Smooth muscle cell (in vitro differentiated cells): Measurements from ENCODE around the gene CA10. TPM values are rescaled to one million over a fixed set of nuclear protein-coding genes. Genes with fewer than 3 reads are reported as not detected.

ENCODE experiments used
- DNase-seq: peaks from one replicate; lab custom pipeline; 2025; ENCODE audit not compliant: unreplicated experiment; lab: John Stamatoyannopoulos, UW
- H2AFZ ChIP-seq: fragments of 200-600 bp; sonication (generic); 2 replicates; pipeline ENCODE4 v1.6.0; 2016; ENCODE audit warnings: antibody characterized with exemption, low read depth, mild to moderate bottlenecking
- H3F3A ChIP-seq: fragments of 200-600 bp; sonication (generic); 2 replicates; pipeline ENCODE4 v1.6.0; 2017; ENCODE audit warnings: antibody characterized with exemption, low read depth
- H3K27ac ChIP-seq: fragments of 200-600 bp; sonication (generic); 2 replicates; pipeline ENCODE4 v1.5.1; 2016; ENCODE audit warnings: low read depth, mild to moderate bottlenecking
- H3K27me3 ChIP-seq: fragments of 200-600 bp; sonication (generic); 2 replicates; pipeline ENCODE4 v1.6.1; 2016; ENCODE audit warnings: low read depth, mild to moderate bottlenecking
- H3K36me3 ChIP-seq: fragments of 200-600 bp; sonication (generic); 2 replicates; pipeline ENCODE4 v1.5.1; 2016; ENCODE audit warnings: low read depth
- H3K4me1 ChIP-seq: fragments of 200-600 bp; sonication (generic); 2 replicates; pipeline ENCODE4 v1.5.1; 2016; ENCODE audit warnings: low read depth
- H3K4me2 ChIP-seq: fragments of 200-600 bp; sonication (generic); 2 replicates; pipeline ENCODE4 v1.6.0; 2016; ENCODE audit warnings: mild to moderate bottlenecking
- H3K4me3 ChIP-seq: fragments of 200-600 bp; sonication (generic); 2 replicates; pipeline ENCODE4 v1.5.1; 2016; ENCODE audit warnings: mild to moderate bottlenecking
- H3K79me2 ChIP-seq: fragments of 200-600 bp; sonication (generic); 2 replicates; pipeline ENCODE4 v1.6.0; 2016; ENCODE audit warnings: low read depth, mild to moderate bottlenecking
- H3K9ac ChIP-seq: fragments of 200-600 bp; sonication (generic); 2 replicates; pipeline ENCODE4 v1.6.0; 2016; ENCODE audit warnings: low read depth
- H3K9me3 ChIP-seq: fragments of 200-600 bp; sonication (generic); replicated peaks from 2 replicates; pipeline ENCODE4 v1.5.1; 2016; ENCODE audit warnings: low read depth
- H4K20me1 ChIP-seq: fragments of 200-600 bp; sonication (generic); 2 replicates; pipeline ENCODE4 v1.6.0; 2016; ENCODE audit warnings: low read depth
- WGBS: methylation state at CpG from one replicate; pipeline ENCODE4 v1.1.7; 2016; ENCODE audit warnings: low lambda C conversion rate; 5-methylcytosine and 5-hydroxymethylcytosine counted together
- polyA plus RNA-seq: library from polyadenylated mRNA; unstranded; fragments of >200 nt; fragmentation: Nextera tagmentation; extraction: Ambion mirVana; gene quantifications from 2 replicates; pipeline ENCODE4 v1.2.1, GENCODE V29; 2016
- total RNA-seq: library from RNA; depleted of rRNA; stranded (reverse); fragments of >200 nt; gene quantifications from 2 replicates; pipeline ENCODE4 v1.2.3, GENCODE V29; 2014
- TF ChIP-seq, protein P1 (sequence below): fragments of 200-600 bp; sonication (generic); IDR thresholded peaks from 2 replicates; pipeline ENCODE4 v1.5.1; 2017; ENCODE audit warnings: borderline replicate concordance, mild to moderate bottlenecking, antibody characterized with exemption; ENCODE audit not compliant: insufficient read depth, poor library complexity, severe bottlenecking

The CA10 gene
- total and polyA plus RNA-seq, 2 experiments from 2014 or later, result 0.54 TPM; not detected in 1

DNA sequence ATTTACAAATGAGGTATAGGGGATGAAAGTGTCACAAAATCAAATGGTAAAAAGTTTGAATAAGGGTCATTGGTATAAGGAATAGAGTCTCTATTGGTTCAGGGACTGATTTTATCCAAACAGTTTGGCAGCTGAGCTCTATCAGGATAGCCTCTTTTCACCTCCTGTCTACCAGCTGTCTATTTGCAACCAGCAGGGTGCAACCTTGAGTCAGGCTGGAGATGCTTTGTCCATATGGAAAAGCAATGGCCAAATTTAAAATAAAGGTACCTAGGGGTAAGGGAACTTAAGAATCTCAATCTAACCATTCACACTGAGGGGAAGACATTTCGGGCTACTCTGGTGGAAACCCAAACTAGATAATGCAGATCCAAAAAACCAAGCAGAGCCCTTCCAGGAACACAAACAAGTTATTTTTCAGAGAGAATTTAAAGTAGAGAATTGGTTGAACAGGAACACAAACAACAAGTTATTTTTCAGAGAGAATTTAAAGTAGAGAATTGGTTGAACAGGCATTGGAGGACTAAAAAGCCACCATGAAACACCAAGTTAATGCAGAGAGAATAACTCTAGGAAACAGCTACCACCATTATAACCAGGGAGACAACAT lies 12.6 kb upstream of the CA10 start:
- whole genome bisulfite sequencing, result 62% methylated on average over 1 of the region's 1 CpG
- Histone ChIP-seq H3K4me1 (no peaks in the 10 kb centered on the region), H3K27ac (no peak overlapping the region), H3K4me3 (no peak overlapping the region), H3K9ac (no peak overlapping the region), H2AFZ (no peak overlapping the region), H3F3A (no peaks in the 10 kb centered on the region), H4K20me1 (no peaks in the 10 kb centered on the region), H3K9me3 (no peaks in the 10 kb centered on the region), H3K36me3 (no peaks in the 10 kb centered on the region), H3K4me2 (no peak overlapping the region), H3K79me2 (no peaks in the 10 kb centered on the region), H3K27me3 (peaks cover 13% of the 10 kb centered on the region)
- no peak for DNase-seq
- TF ChIP-seq, protein P1, sequence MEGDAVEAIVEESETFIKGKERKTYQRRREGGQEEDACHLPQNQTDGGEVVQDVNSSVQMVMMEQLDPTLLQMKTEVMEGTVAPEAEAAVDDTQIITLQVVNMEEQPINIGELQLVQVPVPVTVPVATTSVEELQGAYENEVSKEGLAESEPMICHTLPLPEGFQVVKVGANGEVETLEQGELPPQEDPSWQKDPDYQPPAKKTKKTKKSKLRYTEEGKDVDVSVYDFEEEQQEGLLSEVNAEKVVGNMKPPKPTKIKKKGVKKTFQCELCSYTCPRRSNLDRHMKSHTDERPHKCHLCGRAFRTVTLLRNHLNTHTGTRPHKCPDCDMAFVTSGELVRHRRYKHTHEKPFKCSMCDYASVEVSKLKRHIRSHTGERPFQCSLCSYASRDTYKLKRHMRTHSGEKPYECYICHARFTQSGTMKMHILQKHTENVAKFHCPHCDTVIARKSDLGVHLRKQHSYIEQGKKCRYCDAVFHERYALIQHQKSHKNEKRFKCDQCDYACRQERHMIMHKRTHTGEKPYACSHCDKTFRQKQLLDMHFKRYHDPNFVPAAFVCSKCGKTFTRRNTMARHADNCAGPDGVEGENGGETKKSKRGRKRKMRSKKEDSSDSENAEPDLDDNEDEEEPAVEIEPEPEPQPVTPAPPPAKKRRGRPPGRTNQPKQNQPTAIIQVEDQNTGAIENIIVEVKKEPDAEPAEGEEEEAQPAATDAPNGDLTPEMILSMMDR, result peak; percentile 68

DNA sequence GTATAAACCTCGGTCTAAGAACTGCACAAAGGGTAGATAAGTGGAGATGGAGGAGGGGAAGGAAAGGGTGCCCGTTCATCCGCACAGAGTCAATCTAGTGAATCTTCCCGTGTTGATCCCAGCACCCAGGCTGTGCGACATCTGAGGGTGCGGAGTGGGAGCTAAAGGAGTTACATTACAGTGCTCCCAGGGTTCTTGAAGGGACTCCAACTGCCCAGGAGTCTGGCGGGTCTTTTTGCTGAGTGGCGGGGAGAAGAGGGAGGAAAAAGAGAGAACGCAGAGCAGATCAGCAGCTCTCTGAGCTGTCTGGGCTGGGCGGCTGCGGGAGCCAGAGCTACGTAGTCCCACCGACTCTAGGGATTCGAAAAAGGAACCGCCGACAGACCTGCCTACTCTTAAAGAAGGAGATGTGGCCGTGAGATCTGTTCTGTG lies 1.6 kb upstream of the CA10 start:
- Histone ChIP-seq H3K4me2 (no peak overlapping the region), H3K27me3 (peaks cover 88% of the 10 kb centered on the region), H3K27ac (no peak overlapping the region), H3K4me3 (no peak overlapping the region), H4K20me1 (no peaks in the 10 kb centered on the region), H3K36me3 (no peaks in the 10 kb centered on the region), H3K9ac (no peak overlapping the region), H2AFZ (no peak overlapping the region), H3K4me1 (no peaks in the 10 kb centered on the region), H3K79me2 (no peaks in the 10 kb centered on the region), H3F3A (peaks cover under 1% of the 10 kb centered on the region), H3K9me3 (no peaks in the 10 kb centered on the region)
- TF ChIP-seq, protein P1, result no peak
- DNase-seq, result no peak
- 26% methylated on average over 17 of the region's 17 CpGs for WGBS

DNA sequence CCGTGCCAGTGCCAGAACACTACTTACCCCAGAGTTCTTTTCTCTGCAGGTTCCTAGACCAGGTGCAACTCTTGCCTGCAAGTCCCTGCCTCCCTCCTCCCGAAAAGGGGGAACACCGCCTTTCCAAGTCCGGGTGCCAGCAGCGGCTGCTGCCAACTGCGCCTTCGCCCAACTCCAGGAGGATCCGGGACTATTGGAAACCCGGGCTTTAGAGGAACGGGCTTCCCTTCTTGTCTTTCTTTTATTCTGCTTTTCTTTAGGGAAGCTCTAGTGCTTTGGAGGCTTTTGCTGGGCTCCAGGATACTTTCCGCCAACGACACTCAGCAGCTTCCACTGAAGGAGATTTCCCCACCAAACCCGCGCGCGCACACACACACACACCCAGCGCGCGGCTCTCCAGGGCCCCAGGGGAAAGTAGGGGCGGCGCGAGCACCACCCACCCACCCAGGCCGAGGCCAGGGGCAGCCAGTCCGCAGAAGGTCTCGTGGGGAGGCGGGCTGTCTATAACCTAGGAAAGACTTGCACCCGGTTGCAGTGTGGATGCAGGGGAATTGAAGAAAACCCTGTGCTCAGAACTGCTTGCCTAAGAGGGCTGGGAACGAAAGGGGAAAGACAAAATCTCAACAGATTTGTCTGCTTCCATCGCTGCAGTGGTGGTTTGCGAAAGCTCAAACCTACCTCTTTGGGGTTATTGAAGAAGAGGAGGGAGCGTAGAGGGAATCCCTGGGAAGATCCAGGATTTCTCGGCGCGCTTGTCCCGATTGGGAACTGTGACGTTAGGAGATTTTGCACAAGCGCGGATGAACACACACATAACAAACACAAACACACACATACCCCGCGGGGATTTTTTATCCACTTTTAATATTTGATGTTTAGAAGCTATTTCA lies 977 bp upstream of the CA10 start:
- no peaks in the 10 kb centered on the region for H3K9me3 ChIP-seq
- no peak overlapping the region for H3K9ac ChIP-seq
- no peak overlapping the region for H2AFZ ChIP-seq
- no peak overlapping the region for H3K4me3 ChIP-seq
- H3K27me3 ChIP-seq, result peaks cover 82% of the 10 kb centered on the region
- 22% methylated on average over 40 of the region's 40 CpGs for WGBS
- DNase-seq, result no peak
- peaks cover 6% of the 10 kb centered on the region for H3F3A ChIP-seq
- H3K36me3 ChIP-seq, result no peaks in the 10 kb centered on the region
- TF ChIP-seq, protein P1, result no peak
- no peaks in the 10 kb centered on the region for H4K20me1 ChIP-seq
- H3K4me2 ChIP-seq, result no peak overlapping the region
- H3K79me2 ChIP-seq, result no peaks in the 10 kb centered on the region
- H3K27ac ChIP-seq, result no peak overlapping the region
- no peaks in the 10 kb centered on the region for H3K4me1 ChIP-seq
